GM18499 (cell line): ENCODE measurements around the gene PRR36.
"Not testable (repeated sequence)": the region's sequence is repeated elsewhere in the genome, so short reads cannot be mapped to it uniquely, and the experiment has no call there.

Source experiments
- ATAC-seq: cut with Tn5 transposase; IDR thresholded peaks from one replicate; pipeline ENCODE4 v1.9.1; 2021; ENCODE audit warnings: moderate number of reproducible peaks; ENCODE audit not compliant: insufficient read depth, unreplicated experiment

PRR36 gene

DNA sequence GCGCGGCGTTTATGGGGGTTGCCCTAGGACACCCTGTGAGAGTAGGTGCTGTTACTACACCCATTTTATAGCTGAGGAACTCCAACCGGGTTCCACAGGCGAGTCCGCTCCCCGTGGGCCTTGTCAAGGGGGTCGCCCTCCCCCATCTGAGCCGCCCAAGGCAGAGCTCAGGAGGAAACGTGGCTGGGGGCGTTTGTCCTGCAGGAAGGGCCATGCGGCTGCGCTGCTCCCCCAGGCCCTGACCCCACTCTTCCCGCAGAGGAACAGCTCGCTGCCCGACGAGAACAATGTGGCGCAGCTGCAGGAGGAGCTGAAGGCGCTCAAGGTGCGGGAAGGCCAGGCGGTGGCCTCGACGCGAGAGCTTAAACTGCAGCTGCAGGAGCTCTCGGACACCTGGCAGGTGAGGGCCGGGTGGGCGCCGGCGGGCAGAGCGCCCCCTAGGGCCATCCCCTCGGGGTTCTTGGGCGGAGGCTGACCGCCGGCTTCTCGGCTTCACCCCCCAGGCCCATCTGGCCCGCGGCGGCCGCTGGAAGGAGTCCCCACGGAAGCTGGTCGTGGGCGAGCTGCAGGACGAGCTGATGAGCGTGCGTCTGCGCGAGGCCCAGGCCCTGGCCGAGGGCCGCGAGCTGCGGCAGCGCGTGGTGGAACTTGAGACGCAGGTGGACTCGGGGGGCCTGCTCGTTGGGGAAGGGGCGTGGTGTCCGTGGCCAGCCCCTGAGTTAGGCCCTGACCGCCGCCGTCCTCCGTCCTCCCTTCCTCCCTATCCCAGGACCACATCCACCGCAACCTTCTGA lies 12.4 kb downstream of the PRR36 start:
- no peak for ATAC-seq

- no peak for ATAC-seq
These were observed 13.2 kb downstream of the PRR36 start for GRCh38 chr19:7860714-7861618.

- ATAC-seq, result no peak
These were observed 14.1 kb downstream of the PRR36 start for GRCh38 chr19:7859831-7860713.

GRCh38 chr19:7859087-7859486 lies 15.1 kb downstream of the PRR36 start:
- ATAC-seq, result not testable (repeated sequence)

DNA sequence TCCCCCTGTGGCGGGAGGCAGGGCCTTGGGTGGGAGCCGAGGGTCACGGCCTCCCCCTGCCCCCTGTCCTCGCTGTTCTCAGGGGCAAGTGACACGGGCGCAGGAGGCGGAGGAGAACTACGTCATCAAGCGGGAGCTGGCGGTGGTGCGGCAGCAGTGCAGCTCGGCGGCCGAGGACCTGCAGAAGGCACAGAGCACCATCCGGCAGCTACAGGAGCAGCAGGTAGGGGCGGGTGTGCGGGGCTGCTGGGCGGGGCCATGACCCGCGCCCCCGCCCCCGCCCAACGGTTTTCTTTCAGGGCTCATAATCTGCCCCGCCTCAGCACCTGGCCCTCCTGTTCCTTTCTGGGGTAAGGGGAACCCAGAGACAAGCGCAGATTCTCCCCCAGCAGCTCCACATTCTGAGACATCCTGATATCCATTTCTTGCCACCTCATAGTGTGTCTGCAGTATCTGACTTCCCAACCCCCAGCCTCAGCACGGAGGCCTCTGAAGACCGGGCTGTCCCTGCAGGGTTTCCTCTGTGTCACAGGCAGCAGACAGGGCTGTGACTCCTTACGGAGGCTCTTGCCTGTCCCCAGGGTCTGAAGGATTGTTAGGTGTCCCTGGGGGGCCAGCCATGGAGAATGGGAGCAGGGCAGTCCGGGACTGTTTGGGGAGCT lies 15.9 kb downstream of the PRR36 start:
- ATAC-seq, result no peak

DNA sequence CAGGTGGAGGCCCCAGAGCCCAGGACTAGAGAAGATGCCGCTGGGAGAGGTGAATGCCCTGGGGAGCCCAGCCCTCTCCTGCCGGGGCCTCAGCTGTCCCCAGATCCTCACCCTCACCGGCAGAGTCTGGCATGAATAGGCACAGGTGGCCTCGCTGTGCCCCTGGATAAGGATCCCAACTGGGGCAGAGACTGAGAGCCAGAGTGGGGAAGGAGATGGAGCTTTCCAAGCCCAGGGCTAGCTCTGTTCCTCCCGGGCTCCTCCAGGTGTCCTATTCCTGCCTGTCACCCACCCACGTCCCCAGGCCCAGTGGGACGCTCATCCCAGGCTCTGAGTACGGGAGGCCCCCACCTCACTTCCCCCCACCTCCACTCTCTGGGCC lies 16.5 kb downstream of the PRR36 start:
- no peak for ATAC-seq

- ATAC-seq, result no peak
These were observed 17.2 kb downstream of the PRR36 start for GRCh38 chr19:7856679-7857663.

DNA sequence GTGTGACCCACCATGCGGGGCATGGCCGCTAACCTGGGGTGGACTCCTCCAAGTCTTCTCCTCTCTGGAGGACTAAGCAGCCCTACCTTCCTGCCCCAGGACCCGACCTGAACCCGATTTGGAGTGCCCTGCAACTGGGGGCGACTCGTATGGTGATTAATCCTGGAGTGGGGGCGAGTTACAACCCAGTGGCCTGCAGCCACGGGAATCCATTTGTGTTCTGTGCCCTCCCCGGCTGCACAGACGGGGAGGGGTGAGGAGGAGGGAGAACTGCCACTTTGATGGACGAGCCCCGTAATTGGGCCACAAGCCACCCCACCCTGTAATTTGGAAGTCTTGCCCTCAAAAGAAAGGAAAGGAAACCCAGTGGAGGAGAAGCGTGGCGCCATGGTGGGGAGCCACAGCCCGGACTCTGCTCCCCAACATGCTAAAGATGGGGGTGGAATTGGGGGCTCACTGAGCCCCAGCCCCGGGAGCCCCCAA lies 18.0 kb downstream of the PRR36 start:
- no peak for ATAC-seq

GRCh38 chr19:7855426-7856108 lies 18.6 kb downstream of the PRR36 start:
- ATAC-seq, result no peak

DNA sequence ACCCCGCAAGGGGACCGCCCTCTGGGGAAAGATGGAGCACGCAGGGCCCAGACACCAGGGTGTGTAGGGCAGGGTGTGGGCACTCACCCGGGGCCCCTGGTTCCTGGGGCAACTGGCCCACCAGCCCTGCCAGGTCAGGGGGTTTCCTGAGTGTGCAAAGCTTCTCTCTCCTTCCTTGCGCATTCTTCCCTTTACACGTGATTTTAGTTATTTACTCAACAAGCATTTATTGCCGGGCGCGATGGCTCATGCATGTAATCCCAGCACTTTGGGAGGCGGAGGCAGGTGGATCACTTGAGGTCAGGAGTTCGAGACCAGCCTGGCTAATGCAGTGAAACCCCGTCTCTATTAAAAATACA lies 20.4 kb downstream of the PRR36 start:
- ATAC-seq, result no peak

GRCh38 chr19:7852851-7853769 lies 21.1 kb downstream of the PRR36 start:
- no peak for ATAC-seq

DNA sequence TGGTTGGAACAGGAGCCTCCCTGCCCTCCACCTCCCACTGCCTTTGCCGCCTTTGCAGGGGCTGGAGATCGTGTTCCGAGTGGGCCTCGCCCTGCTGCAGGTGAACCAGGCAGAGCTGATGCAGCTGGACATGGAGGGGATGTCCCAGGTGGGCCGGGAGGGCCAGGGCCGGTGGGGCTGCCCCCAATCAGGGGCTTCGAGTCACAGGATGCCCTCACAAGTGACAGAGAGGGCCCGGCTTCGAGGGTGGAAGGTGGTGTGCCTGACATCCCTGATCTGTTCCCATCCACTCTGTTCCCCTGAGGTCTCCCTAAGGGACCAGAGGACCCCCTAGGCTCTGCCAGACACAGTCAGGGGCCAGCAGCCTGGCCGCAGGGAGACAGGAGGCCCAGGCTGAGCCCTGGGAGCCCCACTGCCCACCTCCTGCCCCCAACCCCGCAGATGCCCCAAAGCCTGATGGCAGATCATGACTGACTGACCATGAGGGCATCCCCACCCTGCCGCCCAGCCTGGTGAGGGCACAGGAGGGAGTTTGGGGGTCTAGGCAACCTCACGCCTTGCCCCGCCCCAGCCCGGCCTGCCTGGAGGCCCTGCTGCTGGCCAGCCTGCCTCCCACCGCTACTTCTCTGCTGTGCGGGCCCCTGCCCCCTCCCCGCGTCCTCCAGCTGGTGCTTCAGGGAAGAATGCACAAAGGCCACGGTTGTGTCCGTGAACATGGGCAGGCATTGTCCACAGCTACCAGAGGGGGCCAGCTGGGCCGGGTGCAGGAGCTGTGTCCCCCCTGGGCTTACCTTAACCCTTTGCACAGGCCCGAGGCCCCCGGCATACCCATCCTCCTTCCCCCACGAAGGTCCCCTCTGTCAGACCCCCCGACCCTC lies 22.3 kb downstream of the PRR36 start:
- no peak for ATAC-seq

DNA sequence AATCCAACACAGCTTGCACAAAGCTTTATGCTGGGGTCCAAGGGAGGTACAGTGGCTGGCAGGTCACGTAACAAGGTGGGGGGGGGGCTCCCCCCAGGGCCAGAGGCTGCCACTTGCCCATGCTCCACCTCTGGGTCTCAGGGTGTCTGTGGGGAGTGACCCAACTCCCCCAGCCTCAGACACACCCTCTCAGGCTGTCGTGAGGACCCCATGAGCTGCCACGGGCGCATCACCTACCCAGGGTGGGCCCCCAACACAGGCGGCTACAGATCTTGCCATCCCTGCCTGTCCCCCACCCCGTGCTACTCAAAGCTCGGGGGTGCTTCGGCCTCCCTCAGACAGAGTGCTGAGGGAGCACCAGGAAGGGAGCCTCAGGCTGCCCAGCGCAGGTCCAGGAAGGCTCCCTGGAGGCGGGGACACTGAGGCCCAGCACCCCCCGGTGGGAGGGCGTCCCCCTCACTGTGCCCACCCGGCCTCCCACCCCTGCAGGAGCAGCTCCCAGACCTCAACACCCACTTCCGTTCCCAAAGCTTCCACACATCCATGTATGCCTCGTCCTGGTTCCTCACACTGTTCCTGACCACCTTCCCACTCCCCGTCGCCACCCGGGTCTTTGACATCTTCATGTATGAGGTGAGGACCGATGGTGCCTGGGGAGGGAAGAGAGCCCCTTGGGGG lies 23.1 kb downstream of the PRR36 start:
- no peak for ATAC-seq

- ATAC-seq, result no peak
These were observed 24.0 kb downstream of the PRR36 start for GRCh38 chr19:7850000-7850813.

GRCh38 chr19:7849631-7849999 lies 24.6 kb downstream of the PRR36 start:
- no peak for ATAC-seq
